HUES6 (cell line): ENCODE results near the gene PCDHB6.
"Not testable (repeated sequence)": the region's sequence is repeated elsewhere in the genome, so short reads cannot be mapped to it uniquely, and the experiment has no call there.

Source experiments
- H3K27ac ChIP-seq: 2 replicates; pipeline ENCODE4 v1.7.0; 2013; ENCODE audit warnings: low read depth, mild to moderate bottlenecking, low read length, inconsistent platforms
- H3K27me3 ChIP-seq: 2 replicates; pipeline ENCODE4 v1.6.1; 2013; ENCODE audit warnings: low read length; ENCODE audit not compliant: control insufficient read depth, insufficient read depth
- H3K36me3 ChIP-seq: 2 replicates; pipeline ENCODE4 v1.6.1; 2013; ENCODE audit warnings: low read length; ENCODE audit not compliant: control insufficient read depth, insufficient read depth
- H3K4me1 ChIP-seq: 2 replicates; pipeline ENCODE4 v1.6.1; 2013; ENCODE audit warnings: low read length; ENCODE audit not compliant: control insufficient read depth, insufficient read depth
- H3K4me3 ChIP-seq: 2 replicates; pipeline ENCODE4 v1.5.1; 2013; ENCODE audit warnings: low read depth, low read length
- H3K9ac ChIP-seq: one replicate; pipeline ENCODE4 v1.6.1; 2013; ENCODE audit warnings: mild to moderate bottlenecking, low read length
- H3K9me3 ChIP-seq: 2 replicates; pipeline ENCODE4 v1.6.1; 2013; ENCODE audit warnings: low read depth, low read length; ENCODE audit not compliant: control insufficient read depth, insufficient read depth

The PCDHB6 gene

GRCh38 chr5:141188682-141189081, 38.8 kb downstream of the PCDHB6 start:
- not testable (repeated sequence) for H3K4me3 ChIP-seq, H3K9ac ChIP-seq, H3K27ac ChIP-seq, H3K36me3 ChIP-seq, H3K27me3 ChIP-seq, H3K9me3 ChIP-seq, H3K4me1 ChIP-seq

- not testable (repeated sequence) for H3K9me3 ChIP-seq, H3K27ac ChIP-seq
These were observed 39.3 kb downstream of the PCDHB6 start for GRCh38 chr5:141189131-141189530.

GRCh38 chr5:141192110-141192725, 42.4 kb downstream of the PCDHB6 start, which contains the start of gene PCDHB10:
Gene PCDHB10, plus strand, starts transcription at chr5:141192353. Its CDS starts 200 bp downstream, at chr5:141192553.
- no peak within 1 kb of the TSS for H3K27ac ChIP-seq
- no peaks in the 10 kb centered on the region for H3K36me3 ChIP-seq
- peak within 1 kb of the TSS; percentile 32; the same call in 1 of the 2 replicates for H3K4me3 ChIP-seq
- peaks cover 9% of the 10 kb centered on the region; the same call in 1 of the 2 replicates for H3K27me3 ChIP-seq
- H3K9me3 ChIP-seq = 0 out of 2 replicates have a peak, but pooled peaks cover 8% of the 10 kb centered on the region
- no peaks in the 10 kb centered on the region for H3K4me1 ChIP-seq
- H3K9ac ChIP-seq = no peak within 1 kb of the TSS

More at GRCh38 chr5:141189131-141189530, 39.3 kb downstream of the PCDHB6 start:
- H3K4me1 ChIP-seq, H3K36me3 ChIP-seq, H3K27me3 ChIP-seq, H3K4me3 ChIP-seq, H3K9ac ChIP-seq: not testable (repeated sequence)

GRCh38 chr5:141194332-141194731, 44.5 kb downstream of the PCDHB6 start:
- H3K9ac ChIP-seq, H3K4me1 ChIP-seq, H3K27me3 ChIP-seq, H3K27ac ChIP-seq, H3K4me3 ChIP-seq, H3K9me3 ChIP-seq, H3K36me3 ChIP-seq: not testable (repeated sequence)

GRCh38 chr5:141196363-141196762, 46.5 kb downstream of the PCDHB6 start:
- H3K4me1 ChIP-seq = no peaks in the 10 kb centered on the region
- 0 out of 2 replicates have a peak, but pooled peaks cover 13% of the 10 kb centered on the region for H3K9me3 ChIP-seq
- H3K9ac ChIP-seq = no peak overlapping the region
- H3K27ac ChIP-seq = no peak overlapping the region
- no peak overlapping the region for H3K4me3 ChIP-seq
- H3K27me3 ChIP-seq = peaks cover 9% of the 10 kb centered on the region; the same call in 1 of the 2 replicates
- H3K36me3 ChIP-seq = no peaks in the 10 kb centered on the region

- H3K36me3 ChIP-seq = no peaks in the 10 kb centered on the region
- H3K9ac ChIP-seq = no peak within 1 kb of the TSS
- H3K9me3 ChIP-seq = 0 out of 2 replicates have a peak, but pooled peaks cover 13% of the 10 kb centered on the region
- H3K4me1 ChIP-seq = no peaks in the 10 kb centered on the region
- no peak within 1 kb of the TSS for H3K4me3 ChIP-seq
- peaks cover 3% of the 10 kb centered on the region; the same call in 1 of the 2 replicates for H3K27me3 ChIP-seq
- no peak within 1 kb of the TSS for H3K27ac ChIP-seq
These were observed 49.7 kb downstream of the PCDHB6 start, which contains the start of gene PCDHB11 for GRCh38 chr5:141199359-141200235. Gene PCDHB11, plus strand, starts transcription at chr5:141199627. Its CDS starts 148 bp downstream, at chr5:141199775.

GRCh38 chr5:141201126-141201525, 51.3 kb downstream of the PCDHB6 start:
- not testable (repeated sequence) for H3K9ac ChIP-seq, H3K27ac ChIP-seq, H3K4me3 ChIP-seq, H3K27me3 ChIP-seq, H3K4me1 ChIP-seq, H3K36me3 ChIP-seq, H3K9me3 ChIP-seq

- not testable (repeated sequence) for H3K27ac ChIP-seq, H3K4me3 ChIP-seq, H3K27me3 ChIP-seq, H3K9me3 ChIP-seq, H3K4me1 ChIP-seq, H3K9ac ChIP-seq, H3K36me3 ChIP-seq
These were observed 51.8 kb downstream of the PCDHB6 start for GRCh38 chr5:141201646-141202045.
